HG03025 (cell line): ENCODE data around the gene HOXB3.

ENCODE experiments used
- ATAC-seq: cut with Tn5 transposase; IDR thresholded peaks from one replicate; pipeline ENCODE4 v1.9.1; 2021; ENCODE audit warnings: mild to moderate bottlenecking, moderate library complexity; ENCODE audit not compliant: unreplicated experiment, low FRiP score

The HOXB3 gene

GRCh38 chr17:48613862-48614694 is 24.0 kb upstream of the HOXB3 start:
- no peak for ATAC-seq

GRCh38 chr17:48612854-48613691 is 23.0 kb upstream of the HOXB3 start:
- ATAC-seq, result no peak

GRCh38 chr17:48612456-48612853 is 22.4 kb upstream of the HOXB3 start:
- ATAC-seq, result no peak

GRCh38 chr17:48611681-48612455 is 21.8 kb upstream of the HOXB3 start:
- ATAC-seq, result no peak

GRCh38 chr17:48611213-48611612 is 21.2 kb upstream of the HOXB3 start:
- no peak for ATAC-seq

- ATAC-seq, result no peak
These were observed 20.5 kb upstream of the HOXB3 start, which contains the start of gene HOXB7 for GRCh38 chr17:48610282-48611211. TSS of gene HOXB7 (minus strand) at chr17:48611017. CDS start at chr17:48610918, 99 bp downstream.

- no peak for ATAC-seq
These were observed 19.8 kb upstream of the HOXB3 start for GRCh38 chr17:48609759-48610281.

GRCh38 chr17:48609033-48609432 is 19.0 kb upstream of the HOXB3 start:
- no peak for ATAC-seq

GRCh38 chr17:48608494-48608834 is 18.4 kb upstream of the HOXB3 start:
- ATAC-seq, result no peak

- no peak for ATAC-seq
These were observed 17.0 kb upstream of the HOXB3 start for GRCh38 chr17:48606892-48607614.

- ATAC-seq, result no peak
These were observed 16.2 kb upstream of the HOXB3 start for GRCh38 chr17:48605991-48606891.

- no peak for ATAC-seq
These were observed 15.4 kb upstream of the HOXB3 start for GRCh38 chr17:48605409-48605919.

- no peak for ATAC-seq
These were observed 14.8 kb upstream of the HOXB3 start, which contains the start of gene HOXB6 for GRCh38 chr17:48604770-48605329. TSS of gene HOXB6 (minus strand) at chr17:48604986. CDS start at chr17:48598150, 6,836 bp downstream.

- ATAC-seq, result no peak
These were observed 14.1 kb upstream of the HOXB3 start for GRCh38 chr17:48603959-48604769.

GRCh38 chr17:48601539-48602425 is 11.7 kb upstream of the HOXB3 start:
- ATAC-seq, result no peak

GRCh38 chr17:48601207-48601538 is 11.1 kb upstream of the HOXB3 start:
- no peak for ATAC-seq
